Measurements from ENCODE around the gene CACNB4. TPM values are rescaled to one million over a fixed set of nuclear protein-coding genes. Genes with fewer than 3 reads are reported as not detected.

The CACNB4 gene
- total RNA-seq: 1.1 and 2.8 TPM in 2 replicates

GRCh38 chr2:152098496-152099366 is at the start of gene CACNB4:
Gene CACNB4 (minus strand): TSS chr2:152099044.

GRCh38 chr2:151828143-151828889 is 270.5 kb downstream of the CACNB4 start, which contains the start of gene ARL5A:
Gene ARL5A (minus strand): TSS chr2:151828421. CDS start chr2:151828176, 245 bp downstream.

Other genes starting within 250 kb of the CACNB4 start
- gene STAM2, start 76.7 kb upstream of the CACNB4 start, total RNA-seq: 31.3 and 38.2 TPM in 2 replicates
- gene FMNL2, start 236.1 kb upstream of the CACNB4 start, total RNA-seq: 20.8 and 21.2 TPM in 2 replicates

All from smooth muscle cell of bladder (primary cell).